COR-L47 (cell line): ENCODE results near the gene SPP1.

Experiments used
- DNase-seq: peaks from one replicate; lab custom pipeline; 2025; lab: John Stamatoyannopoulos, UW

Gene SPP1

GRCh38 chr4:87953826-87954225 is 21.7 kb upstream of the SPP1 start:
- DNase-seq = no peak

GRCh38 chr4:87956501-87956900 is 19.0 kb upstream of the SPP1 start:
- DNase-seq = no peak

GRCh38 chr4:87957061-87957460 is 18.5 kb upstream of the SPP1 start:
- DNase-seq = no peak

- no peak for DNase-seq
Observed at GRCh38 chr4:87961993-87962392, 13.5 kb upstream of the SPP1 start.

- no peak for DNase-seq
Observed at GRCh38 chr4:87962398-87963146, 12.9 kb upstream of the SPP1 start.

GRCh38 chr4:87965501-87965975 is 10.0 kb upstream of the SPP1 start:
- no peak for DNase-seq

GRCh38 chr4:87966095-87966496 is 9.4 kb upstream of the SPP1 start:
- no peak for DNase-seq

- DNase-seq = no peak
Observed at GRCh38 chr4:87967193-87967592, 8.3 kb upstream of the SPP1 start.

GRCh38 chr4:87970121-87970520 is 5.4 kb upstream of the SPP1 start:
- DNase-seq = no peak

- no peak for DNase-seq
Observed at GRCh38 chr4:87971866-87972265, 3.6 kb upstream of the SPP1 start.

- DNase-seq = peak; percentile 80
Observed at GRCh38 chr4:87973283-87974169, 2.0 kb upstream of the SPP1 start.

- peak; percentile 42 for DNase-seq
Observed at GRCh38 chr4:87974856-87975462, 555 bp upstream of the SPP1 start.

- DNase-seq = peak; percentile 36
Observed at GRCh38 chr4:87977521-87978278, 2.2 kb downstream of the SPP1 start.

- DNase-seq = no peak
Observed at GRCh38 chr4:87978681-87979080, 3.2 kb downstream of the SPP1 start.

GRCh38 chr4:87979810-87980209 is 4.3 kb downstream of the SPP1 start:
- DNase-seq = no peak

GRCh38 chr4:87981486-87981885 is 6.0 kb downstream of the SPP1 start:
- DNase-seq = no peak

GRCh38 chr4:87982036-87982435 is 6.5 kb downstream of the SPP1 start:
- DNase-seq = no peak

GRCh38 chr4:87982446-87983010 is 7.0 kb downstream of the SPP1 start:
- DNase-seq = no peak

GRCh38 chr4:87983996-87984395 is 8.5 kb downstream of the SPP1 start:
- no peak for DNase-seq

- DNase-seq = peak; percentile 80
Observed at GRCh38 chr4:87985097-87985886, 9.8 kb downstream of the SPP1 start.

- DNase-seq = no peak
Observed at GRCh38 chr4:87985887-87986200, 10.3 kb downstream of the SPP1 start.
